Lower leg skin (tissue), 4 donors: Measurements from ENCODE around the gene BTG3. TPM values are rescaled to one million over a fixed set of nuclear protein-coding genes. Genes with fewer than 3 reads are reported as not detected.

Source experiments
- DNase-seq, 2 donors: peaks; one replicate each; pipeline ENCODE4 v3.0.0-alpha.2; 2019; ENCODE audit warnings: low spot score in 2 of 2
- H3K4me3 ChIP-seq: fragments of 200-600 bp; sonication (generic); 2 replicates; pipeline ENCODE4 v1.5.1; 2017; ENCODE audit warnings: mild to moderate bottlenecking, low read depth; ENCODE audit not compliant: poor library complexity, severe bottlenecking
- CTCF ChIP-seq, 3 donors: fragments of 450-650 bp; IDR thresholded peaks; one replicate each; pipeline ENCODE4 v1.5.1; 2016; ENCODE audit warnings: antibody characterized with exemption in 3 of 3, mild to moderate bottlenecking in 3 of 3, moderate library complexity in 2 of 3
- POLR2A ChIP-seq, 2 donors: fragments of 450-650 bp; IDR thresholded peaks; one replicate each; pipeline ENCODE4 v1.6.1; 2016 to 2017; ENCODE audit warnings: antibody characterized with exemption in 2 of 2, mild to moderate bottlenecking in 1 of 2, moderate library complexity in 1 of 2
- WGBS, 2 donors: methylation state at CpG; one replicate each; pipeline ENCODE4 v1.1.5; 2018; 5-methylcytosine and 5-hydroxymethylcytosine counted together
- intact Hi-C: fragments of 100-400 bp; cut with DNase I; formaldehyde crosslinking; loops from one replicate; pipeline ENCODE4 v1.15.0; 2023; ENCODE audit warnings: low total_unique reads
- total RNA-seq, 4 donors: library from RNA; depleted of rRNA; stranded (reverse); fragments of >200 nt; gene quantifications; one replicate each; pipeline ENCODE4 v1.1.0, GENCODE V29; 2016

BTG3 gene
- total RNA-seq, 4 donors from 2014 or later: 43.0 to 88.3 (median 57.3) TPM

- intact Hi-C loops: no loop called here
- no peak overlapping the region for H3K4me3 ChIP-seq
- WGBS, 2 donors: 63 to 67% methylated on average over 6 of the region's 6 CpGs
- no peak for DNase-seq
- TF ChIP-seq POLR2A (IDR thresholded peaks at IDR 0.05) (no peak), CTCF (IDR thresholded peaks at IDR 0.05) (no peak)
These were observed 57.8 kb downstream of the BTG3 start for GRCh38 chr21:17554679-17555465.

GRCh38 chr21:17554120-17554519 lies 58.6 kb downstream of the BTG3 start:
- WGBS, 2 donors: 37 to 65% methylated on average over 2 of the region's 2 CpGs
- DNase-seq: no peak
- intact Hi-C loops: no loop called here
- no peak overlapping the region for H3K4me3 ChIP-seq
- TF ChIP-seq POLR2A (IDR thresholded peaks at IDR 0.05) (no peak), CTCF (IDR thresholded peaks at IDR 0.05) (no peak)

- TF ChIP-seq POLR2A (IDR thresholded peaks at IDR 0.05): no peak
- no peak for TF ChIP-seq CTCF (IDR thresholded peaks at IDR 0.05)
- no peak for DNase-seq
- no peak overlapping the region for H3K4me3 ChIP-seq
- intact Hi-C loops: no loop called here
These were observed 60.3 kb downstream of the BTG3 start for GRCh38 chr21:17552410-17552809.

GRCh38 chr21:17550671-17551308 lies 61.9 kb downstream of the BTG3 start:
- TF ChIP-seq CTCF (IDR thresholded peaks at IDR 0.05) (no peak), POLR2A (IDR thresholded peaks at IDR 0.05) (no peak)
- 56 to 66% methylated on average over 5 of the region's 5 CpGs for WGBS, 2 donors
- no peak overlapping the region for H3K4me3 ChIP-seq
- DNase-seq: no peak
- intact Hi-C loops: no loop called here

GRCh38 chr21:17548262-17548661 lies 64.4 kb downstream of the BTG3 start:
- intact Hi-C loops: no loop called here
- no peak overlapping the region for H3K4me3 ChIP-seq
- TF ChIP-seq POLR2A (IDR thresholded peaks at IDR 0.05) (no peak), CTCF (IDR thresholded peaks at IDR 0.05) (no peak)
- WGBS, 2 donors: 69 to 77% methylated on average over 7 of the region's 7 CpGs
- no peak for DNase-seq
